HEK293 (cell line): ENCODE measurements around the gene RTN4.

Experiments used
- BCL11B ChIP-seq: fragments of 450-650 bp; formaldehyde crosslinking; IDR thresholded peaks from 2 replicates; pipeline ENCODE4 v1.5.1; 2016; ENCODE audit warnings: low read depth, missing biosample characterization, missing genetic modification characterization
- EGR2 ChIP-seq: fragments of 450-650 bp; formaldehyde crosslinking; IDR thresholded peaks from 2 replicates; pipeline ENCODE4 v1.5.1; 2016; ENCODE audit warnings: low read depth, missing biosample characterization, missing genetic modification characterization
- HOXD13 ChIP-seq: sonication (generic); formaldehyde crosslinking; IDR thresholded peaks from 2 replicates; pipeline ENCODE4 v1.8.0; 2022; ENCODE audit warnings: missing genetic modification reagents, borderline replicate concordance
- KLF16 ChIP-seq: fragments of 450-650 bp; formaldehyde crosslinking; IDR thresholded peaks from 2 replicates; pipeline ENCODE4 v1.5.1; 2017; ENCODE audit warnings: missing biosample characterization, missing genetic modification characterization
- MZF1 ChIP-seq: fragments of 450-650 bp; formaldehyde crosslinking; IDR thresholded peaks from 2 replicates; pipeline ENCODE4 v1.5.1; 2017; ENCODE audit warnings: missing biosample characterization, missing genetic modification characterization, borderline replicate concordance
- OSR2 ChIP-seq: fragments of 450-650 bp; formaldehyde crosslinking; IDR thresholded peaks from 2 replicates; pipeline ENCODE4 v1.5.1; 2016; ENCODE audit warnings: missing biosample characterization, missing genetic modification characterization
- SP3 ChIP-seq: fragments of 450-650 bp; formaldehyde crosslinking; IDR thresholded peaks from 2 replicates; pipeline ENCODE4 v1.5.1; 2016; ENCODE audit warnings: missing biosample characterization, missing genetic modification characterization
- ZBTB8A ChIP-seq: fragments of 450-650 bp; formaldehyde crosslinking; IDR thresholded peaks from 2 replicates; pipeline ENCODE4 v1.5.1; 2016; ENCODE audit warnings: missing biosample characterization, missing genetic modification characterization
- ZFHX2 ChIP-seq: fragments of 450-650 bp; formaldehyde crosslinking; conservative IDR thresholded peaks from 2 replicates; pipeline ENCODE4 v1.5.1; 2016; ENCODE audit warnings: missing biosample characterization, missing genetic modification characterization
- ZFP69B ChIP-seq: fragments of 450-650 bp; formaldehyde crosslinking; IDR thresholded peaks from 2 replicates; pipeline ENCODE4 v1.5.1; 2016; ENCODE audit warnings: missing biosample characterization, missing genetic modification characterization
- ZIC2 ChIP-seq: fragments of 450-650 bp; formaldehyde crosslinking; IDR thresholded peaks from 2 replicates; pipeline ENCODE4 v1.5.1; 2016; ENCODE audit warnings: missing biosample characterization, missing genetic modification characterization
- ZNF114 ChIP-seq: fragments of 450-650 bp; formaldehyde crosslinking; IDR thresholded peaks from 2 replicates; pipeline ENCODE4 v1.5.0; 2017; ENCODE audit warnings: missing biosample characterization, missing genetic modification characterization
- ZNF133 ChIP-seq: fragments of 450-650 bp; formaldehyde crosslinking; IDR thresholded peaks from 2 replicates; pipeline ENCODE4 v1.5.1; 2016; ENCODE audit warnings: missing biosample characterization, missing genetic modification characterization
- ZNF157 ChIP-seq: fragments of 450-650 bp; formaldehyde crosslinking; IDR thresholded peaks from 2 replicates; pipeline ENCODE4 v1.5.1; 2016; ENCODE audit warnings: missing biosample characterization, missing genetic modification characterization
- ZNF16 ChIP-seq: fragments of 450-650 bp; formaldehyde crosslinking; IDR thresholded peaks from 2 replicates; pipeline ENCODE4 v1.5.1; 2016; ENCODE audit warnings: low read depth, missing biosample characterization, missing genetic modification characterization
- ZNF175 ChIP-seq: fragments of 450-650 bp; formaldehyde crosslinking; IDR thresholded peaks from 2 replicates; pipeline ENCODE4 v1.5.1; 2016; ENCODE audit warnings: missing biosample characterization, missing genetic modification characterization
- ZNF2 ChIP-seq: fragments of 450-650 bp; formaldehyde crosslinking; IDR thresholded peaks from 2 replicates; pipeline ENCODE4 v1.5.1; 2016; ENCODE audit warnings: missing biosample characterization, missing genetic modification characterization
- ZNF354C ChIP-seq: fragments of 450-650 bp; formaldehyde crosslinking; IDR thresholded peaks from 2 replicates; pipeline ENCODE4 v1.5.1; 2016; ENCODE audit warnings: missing biosample characterization, missing genetic modification characterization, low read depth, borderline replicate concordance
- ZNF423 ChIP-seq: fragments of 450-650 bp; formaldehyde crosslinking; IDR thresholded peaks from 2 replicates; pipeline ENCODE4 v1.5.1; 2016; ENCODE audit warnings: missing biosample characterization, missing genetic modification characterization
- ZNF521 ChIP-seq: fragments of 450-650 bp; formaldehyde crosslinking; IDR thresholded peaks from 2 replicates; pipeline ENCODE4 v1.5.1; 2017; ENCODE audit warnings: missing biosample characterization, mild to moderate bottlenecking, missing genetic modification characterization
- ZNF529 ChIP-seq: fragments of 450-650 bp; formaldehyde crosslinking; IDR thresholded peaks from 2 replicates; pipeline ENCODE4 v1.5.1; 2017; ENCODE audit warnings: missing genetic modification characterization, missing biosample characterization; ENCODE audit not compliant: insufficient replicate concordance
- ZNF544 ChIP-seq: fragments of 450-650 bp; formaldehyde crosslinking; IDR thresholded peaks from 2 replicates; pipeline ENCODE4 v1.5.0; 2017; ENCODE audit warnings: missing biosample characterization, missing genetic modification characterization
- ZNF571 ChIP-seq: fragments of 450-650 bp; formaldehyde crosslinking; IDR thresholded peaks from 2 replicates; pipeline ENCODE4 v1.5.0; 2017; ENCODE audit warnings: missing biosample characterization, missing genetic modification characterization
- ZNF660 ChIP-seq: fragments of 450-650 bp; IDR thresholded peaks from 2 replicates; pipeline ENCODE4 v1.5.1; 2018; ENCODE audit warnings: missing biosample characterization, mild to moderate bottlenecking, missing genetic modification characterization
- ZNF707 ChIP-seq: fragments of 450-650 bp; formaldehyde crosslinking; IDR thresholded peaks from 2 replicates; pipeline ENCODE4 v1.5.1; 2016; ENCODE audit warnings: missing biosample characterization, missing genetic modification characterization
- ZNF776 ChIP-seq: fragments of 450-650 bp; formaldehyde crosslinking; IDR thresholded peaks from 2 replicates; pipeline ENCODE4 v1.5.0; 2017; ENCODE audit warnings: missing biosample characterization, missing genetic modification characterization, borderline replicate concordance
- TF ChIP-seq, protein P1 (sequence below): fragments of 450-650 bp; formaldehyde crosslinking; IDR thresholded peaks from 2 replicates; pipeline ENCODE4 v1.5.1; 2016; ENCODE audit warnings: missing biosample characterization, missing genetic modification characterization
- TF ChIP-seq, protein P2 (sequence below): fragments of 450-650 bp; formaldehyde crosslinking; IDR thresholded peaks from 2 replicates; pipeline ENCODE4 v1.5.1; 2016; ENCODE audit warnings: missing biosample characterization, missing genetic modification characterization
- TF ChIP-seq, protein P3 (sequence below): sonication (generic); formaldehyde crosslinking; IDR thresholded peaks from 2 replicates; pipeline ENCODE4 v1.8.1; 2022; ENCODE audit warnings: mild to moderate bottlenecking, moderate library complexity, missing genetic modification reagents
- TF ChIP-seq, protein P4 (sequence below): fragments of 450-650 bp; formaldehyde crosslinking; IDR thresholded peaks from 2 replicates; pipeline ENCODE4 v1.5.1; 2016; ENCODE audit warnings: missing biosample characterization, missing genetic modification characterization
- TF ChIP-seq, protein P5 (sequence below): fragments of 450-650 bp; IDR thresholded peaks from 2 replicates; pipeline ENCODE4 v1.5.1; 2018; ENCODE audit warnings: missing biosample characterization, missing genetic modification characterization

Gene RTN4

DNA sequence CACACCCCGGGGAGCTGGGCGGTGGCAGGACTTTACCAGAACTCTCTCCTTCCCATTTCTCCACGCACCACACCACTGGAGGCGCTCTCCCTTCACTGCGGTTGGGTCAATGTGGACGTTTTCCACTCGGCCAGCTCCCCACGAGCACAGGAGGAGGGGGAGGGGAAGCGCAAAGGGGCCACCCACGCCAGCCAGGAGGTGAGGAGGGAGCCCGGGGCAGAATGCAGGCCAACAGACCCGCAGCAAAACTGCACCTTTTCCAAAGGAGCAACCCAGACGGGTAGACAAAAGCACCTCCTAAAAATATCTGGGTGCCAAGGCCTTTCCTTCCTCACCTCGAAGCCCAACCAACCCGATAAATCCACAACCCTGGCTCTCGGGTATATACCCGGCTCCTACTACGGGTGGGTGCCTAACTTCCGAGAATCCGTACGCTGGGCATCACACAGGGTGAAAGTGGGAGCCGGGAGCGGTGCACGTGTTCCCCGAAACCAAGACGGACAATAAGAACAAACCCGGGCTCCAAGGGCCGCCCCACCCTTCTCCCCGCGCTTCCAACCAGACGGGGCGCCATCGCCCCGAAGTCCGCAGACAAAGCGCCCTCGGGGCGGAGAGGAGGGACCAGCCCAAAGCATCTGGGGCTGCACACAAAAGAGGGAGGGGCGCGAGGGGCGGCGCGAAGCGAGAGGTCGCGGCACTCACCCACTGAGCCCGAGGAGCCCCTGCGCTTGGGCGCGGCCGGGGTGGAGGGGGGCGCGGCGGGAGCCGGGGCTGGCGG lies 1.0 kb downstream of the RTN4 start (continued):
- TF ChIP-seq ZNF529 (tag by site-specific recombination) (no peak), ZNF521 (tag by site-specific recombination) (no peak), ZNF423 (tag by site-specific recombination) (peak; percentile 42; the same call in 1 of the 2 replicates), ZNF2 (peak; percentile 58; the same call in 1 of the 2 replicates), ZNF175 (tag by site-specific recombination) (no peak), ZNF707 (tag by site-specific recombination) (no peak), BCL11B (tag by site-specific recombination) (no peak), ZFHX2 (tag by site-specific recombination) (peak; percentile 77), ZNF660 (tag by site-specific recombination) (peak; percentile 27; the same call in 1 of the 2 replicates), KLF16 (tag by site-specific recombination) (peak; percentile 76), ZNF133 (tag by site-specific recombination) (no peak), ZNF157 (tag by site-specific recombination) (no peak), EGR2 (0 out of 2 replicates have a peak, but pooled peaks have one; percentile 75), ZIC2 (peak; percentile 48; the same call in 1 of the 2 replicates), SP3 (tag by site-specific recombination) (peak; percentile 56), ZNF544 (tag by site-specific recombination) (no peak), ZNF776 (no peak), ZNF354C (no peak), ZFP69B (tag by site-specific recombination) (0 out of 2 replicates have a peak, but pooled peaks have one; percentile 24), ZBTB8A (tag by site-specific recombination) (peak; percentile 54; the same call in 1 of the 2 replicates), ZNF571 (tag by site-specific recombination) (no peak), ZNF114 (tag by site-specific recombination) (no peak), OSR2 (no peak), MZF1 (peak; percentile 13), ZNF16 (no peak), HOXD13 (CRISPR knock-in tag) (no peak)
- TF ChIP-seq, protein P1, sequence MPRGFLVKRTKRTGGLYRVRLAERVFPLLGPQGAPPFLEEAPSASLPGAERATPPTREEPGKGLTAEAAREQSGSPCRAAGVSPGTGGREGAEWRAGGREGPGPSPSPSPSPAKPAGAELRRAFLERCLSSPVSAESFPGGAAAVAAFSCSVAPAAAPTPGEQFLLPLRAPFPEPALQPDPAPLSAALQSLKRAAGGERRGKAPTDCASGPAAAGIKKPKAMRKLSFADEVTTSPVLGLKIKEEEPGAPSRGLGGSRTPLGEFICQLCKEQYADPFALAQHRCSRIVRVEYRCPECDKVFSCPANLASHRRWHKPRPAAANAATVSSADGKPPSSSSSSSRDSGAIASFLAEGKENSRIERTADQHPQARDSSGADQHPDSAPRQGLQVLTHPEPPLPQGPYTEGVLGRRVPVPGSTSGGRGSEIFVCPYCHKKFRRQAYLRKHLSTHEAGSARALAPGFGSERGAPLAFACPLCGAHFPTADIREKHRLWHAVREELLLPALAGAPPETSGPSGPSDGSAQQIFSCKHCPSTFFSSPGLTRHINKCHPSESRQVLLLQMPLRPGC (tag by site-specific recombination) = no peak
- TF ChIP-seq, protein P2, sequence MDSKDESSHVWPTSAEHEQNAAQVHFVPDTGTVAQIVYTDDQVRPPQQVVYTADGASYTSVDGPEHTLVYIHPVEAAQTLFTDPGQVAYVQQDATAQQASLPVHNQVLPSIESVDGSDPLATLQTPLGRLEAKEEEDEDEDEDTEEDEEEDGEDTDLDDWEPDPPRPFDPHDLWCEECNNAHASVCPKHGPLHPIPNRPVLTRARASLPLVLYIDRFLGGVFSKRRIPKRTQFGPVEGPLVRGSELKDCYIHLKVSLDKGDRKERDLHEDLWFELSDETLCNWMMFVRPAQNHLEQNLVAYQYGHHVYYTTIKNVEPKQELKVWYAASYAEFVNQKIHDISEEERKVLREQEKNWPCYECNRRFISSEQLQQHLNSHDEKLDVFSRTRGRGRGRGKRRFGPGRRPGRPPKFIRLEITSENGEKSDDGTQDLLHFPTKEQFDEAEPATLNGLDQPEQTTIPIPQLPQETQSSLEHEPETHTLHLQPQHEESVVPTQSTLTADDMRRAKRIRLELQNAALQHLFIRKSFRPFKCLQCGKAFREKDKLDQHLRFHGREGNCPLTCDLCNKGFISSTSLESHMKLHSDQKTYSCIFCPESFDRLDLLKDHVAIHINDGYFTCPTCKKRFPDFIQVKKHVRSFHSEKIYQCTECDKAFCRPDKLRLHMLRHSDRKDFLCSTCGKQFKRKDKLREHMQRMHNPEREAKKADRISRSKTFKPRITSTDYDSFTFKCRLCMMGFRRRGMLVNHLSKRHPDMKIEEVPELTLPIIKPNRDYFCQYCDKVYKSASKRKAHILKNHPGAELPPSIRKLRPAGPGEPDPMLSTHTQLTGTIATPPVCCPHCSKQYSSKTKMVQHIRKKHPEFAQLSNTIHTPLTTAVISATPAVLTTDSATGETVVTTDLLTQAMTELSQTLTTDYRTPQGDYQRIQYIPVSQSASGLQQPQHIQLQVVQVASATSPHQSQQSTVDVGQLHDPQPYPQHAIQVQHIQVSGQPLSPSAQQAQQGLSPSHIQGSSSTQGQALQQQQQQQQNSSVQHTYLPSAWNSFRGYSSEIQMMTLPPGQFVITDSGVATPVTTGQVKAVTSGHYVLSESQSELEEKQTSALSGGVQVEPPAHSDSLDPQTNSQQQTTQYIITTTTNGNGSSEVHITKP = peak; percentile 4
- TF ChIP-seq, protein P3, sequence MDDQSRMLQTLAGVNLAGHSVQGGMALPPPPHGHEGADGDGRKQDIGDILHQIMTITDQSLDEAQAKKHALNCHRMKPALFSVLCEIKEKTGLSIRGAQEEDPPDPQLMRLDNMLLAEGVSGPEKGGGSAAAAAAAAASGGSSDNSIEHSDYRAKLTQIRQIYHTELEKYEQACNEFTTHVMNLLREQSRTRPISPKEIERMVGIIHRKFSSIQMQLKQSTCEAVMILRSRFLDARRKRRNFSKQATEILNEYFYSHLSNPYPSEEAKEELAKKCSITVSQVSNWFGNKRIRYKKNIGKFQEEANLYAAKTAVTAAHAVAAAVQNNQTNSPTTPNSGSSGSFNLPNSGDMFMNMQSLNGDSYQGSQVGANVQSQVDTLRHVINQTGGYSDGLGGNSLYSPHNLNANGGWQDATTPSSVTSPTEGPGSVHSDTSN (CRISPR knock-in tag) = 0 out of 2 replicates have a peak, but pooled peaks have one; percentile 60
- TF ChIP-seq, protein P4, sequence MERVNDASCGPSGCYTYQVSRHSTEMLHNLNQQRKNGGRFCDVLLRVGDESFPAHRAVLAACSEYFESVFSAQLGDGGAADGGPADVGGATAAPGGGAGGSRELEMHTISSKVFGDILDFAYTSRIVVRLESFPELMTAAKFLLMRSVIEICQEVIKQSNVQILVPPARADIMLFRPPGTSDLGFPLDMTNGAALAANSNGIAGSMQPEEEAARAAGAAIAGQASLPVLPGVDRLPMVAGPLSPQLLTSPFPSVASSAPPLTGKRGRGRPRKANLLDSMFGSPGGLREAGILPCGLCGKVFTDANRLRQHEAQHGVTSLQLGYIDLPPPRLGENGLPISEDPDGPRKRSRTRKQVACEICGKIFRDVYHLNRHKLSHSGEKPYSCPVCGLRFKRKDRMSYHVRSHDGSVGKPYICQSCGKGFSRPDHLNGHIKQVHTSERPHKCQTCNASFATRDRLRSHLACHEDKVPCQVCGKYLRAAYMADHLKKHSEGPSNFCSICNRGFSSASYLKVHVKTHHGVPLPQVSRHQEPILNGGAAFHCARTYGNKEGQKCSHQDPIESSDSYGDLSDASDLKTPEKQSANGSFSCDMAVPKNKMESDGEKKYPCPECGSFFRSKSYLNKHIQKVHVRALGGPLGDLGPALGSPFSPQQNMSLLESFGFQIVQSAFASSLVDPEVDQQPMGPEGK (tag by site-specific recombination) = peak; percentile 23
- TF ChIP-seq, protein P5, sequence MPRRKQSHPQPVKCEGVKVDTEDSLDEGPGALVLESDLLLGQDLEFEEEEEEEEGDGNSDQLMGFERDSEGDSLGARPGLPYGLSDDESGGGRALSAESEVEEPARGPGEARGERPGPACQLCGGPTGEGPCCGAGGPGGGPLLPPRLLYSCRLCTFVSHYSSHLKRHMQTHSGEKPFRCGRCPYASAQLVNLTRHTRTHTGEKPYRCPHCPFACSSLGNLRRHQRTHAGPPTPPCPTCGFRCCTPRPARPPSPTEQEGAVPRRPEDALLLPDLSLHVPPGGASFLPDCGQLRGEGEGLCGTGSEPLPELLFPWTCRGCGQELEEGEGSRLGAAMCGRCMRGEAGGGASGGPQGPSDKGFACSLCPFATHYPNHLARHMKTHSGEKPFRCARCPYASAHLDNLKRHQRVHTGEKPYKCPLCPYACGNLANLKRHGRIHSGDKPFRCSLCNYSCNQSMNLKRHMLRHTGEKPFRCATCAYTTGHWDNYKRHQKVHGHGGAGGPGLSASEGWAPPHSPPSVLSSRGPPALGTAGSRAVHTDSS (tag by site-specific recombination) = no peak
